Ishikawa (cell line): ENCODE data around the gene BMPER.

ENCODE experiments used
- EP300 ChIP-seq: IDR thresholded peaks from 2 replicates; pipeline ENCODE4 v1.6.1; 2012; ENCODE audit warnings: borderline replicate concordance
- NFIC ChIP-seq: IDR thresholded peaks from 2 replicates; pipeline ENCODE4 v1.6.1; 2012
- RAD21 ChIP-seq: IDR thresholded peaks from 2 replicates; pipeline ENCODE4 v1.6.1; 2012; ENCODE audit warnings: low read depth
- REST ChIP-seq: IDR thresholded peaks from 2 replicates; pipeline ENCODE4 v1.6.1; 2012; ENCODE audit warnings: low read depth, mild to moderate bottlenecking
- TAF1 ChIP-seq: IDR thresholded peaks from 2 replicates; pipeline ENCODE4 v1.6.1; 2012; ENCODE audit warnings: low read depth, mild to moderate bottlenecking

DNA sequence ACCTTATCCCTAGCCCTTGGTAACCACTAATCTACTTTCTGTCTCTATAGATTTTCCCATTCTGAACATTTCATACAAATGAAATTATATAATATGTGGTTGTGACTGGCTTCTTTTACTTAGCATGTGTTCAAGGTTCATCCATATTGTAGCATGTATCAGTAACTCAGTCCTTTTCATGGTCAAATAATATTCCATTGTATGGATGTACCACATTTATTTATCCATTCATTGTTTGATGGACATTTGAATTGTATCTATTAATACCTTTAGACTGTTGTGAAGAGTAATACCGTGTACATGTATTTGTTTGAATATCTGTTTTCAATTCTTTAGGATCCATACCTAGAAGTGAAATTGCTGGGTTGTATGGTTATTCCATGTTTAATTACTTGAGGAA is 210.2 kb downstream of the BMPER start:
- no peak for TF ChIP-seq RAD21
- TF ChIP-seq EP300 = no peak
- no peak for TF ChIP-seq REST
- TF ChIP-seq NFIC = no peak
- TF ChIP-seq TAF1 = no peak
